Vagina (tissue), 2 donors: Measurements from ENCODE around the gene IL1RAPL2.

Source experiments
- CTCF ChIP-seq, 3 experiments: fragments of 450-650 bp in 2 of 3; fragments of 200-600 bp in 1 of 3; sonication (generic) in 1 of 3; IDR thresholded peaks; one replicate each; pipeline ENCODE4 v1.5.1; 2017 to 2019; ENCODE audit warnings: antibody characterized with exemption in 3 of 3, mild to moderate bottlenecking in 2 of 3, moderate library complexity in 2 of 3
- POLR2A ChIP-seq, 2 donors: fragments of 450-650 bp; IDR thresholded peaks; one replicate each; pipeline ENCODE4 v1.6.1; 2017; ENCODE audit warnings: antibody characterized with exemption in 2 of 2, mild to moderate bottlenecking in 2 of 2, moderate library complexity in 2 of 2
- POLR2AphosphoS5 ChIP-seq, 2 donors: sonication (generic); formaldehyde crosslinking; IDR thresholded peaks; one replicate each; pipeline ENCODE4 v1.9.0; 2017; ENCODE audit warnings: antibody characterized with exemption in 2 of 2, mild to moderate bottlenecking in 2 of 2, low read depth in 1 of 2; ENCODE audit not compliant: insufficient read depth in 1 of 2

DNA sequence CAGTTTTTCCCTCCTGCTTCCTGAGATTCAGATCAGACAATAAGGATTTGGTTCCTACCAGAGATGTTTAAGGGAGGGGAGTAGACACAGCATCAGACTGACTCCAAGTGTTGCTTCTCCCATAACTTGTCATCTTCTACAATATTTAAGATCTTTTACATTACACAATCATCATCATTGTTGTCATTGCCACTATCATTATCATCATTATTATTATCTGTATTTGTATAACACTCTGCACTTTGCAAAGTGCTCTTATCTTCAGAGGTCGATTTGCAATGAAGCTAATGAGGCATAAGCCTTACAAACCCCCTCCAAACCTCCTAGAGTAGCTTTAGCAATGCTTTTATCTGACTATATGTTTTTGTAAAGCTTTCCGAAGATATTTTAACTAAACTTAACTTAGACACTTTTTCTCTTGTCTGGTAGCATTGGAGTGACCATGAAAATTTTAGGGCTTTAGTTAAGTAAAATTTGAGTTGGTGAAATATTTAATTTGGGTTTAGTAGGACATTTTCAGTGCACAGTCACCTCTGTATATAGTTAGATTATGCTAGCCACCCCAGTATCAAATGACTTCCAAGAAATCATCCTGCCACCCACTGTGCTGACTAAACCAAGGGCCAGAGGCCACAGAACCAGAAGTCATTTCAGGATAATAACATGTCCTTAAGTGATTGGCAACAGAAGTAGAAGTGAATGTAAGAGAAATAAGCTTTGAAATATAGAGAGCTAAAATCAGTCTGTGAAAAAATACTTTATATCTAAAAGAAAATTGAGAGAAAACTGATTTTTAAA is 1132.2 kb downstream of the IL1RAPL2 start:
- no peak for TF ChIP-seq CTCF (IDR thresholded peaks at IDR 0.05)
- TF ChIP-seq POLR2A (IDR thresholded peaks at IDR 0.05): no peak
- no peak for TF ChIP-seq POLR2AphosphoS5 (IDR thresholded peaks at IDR 0.05; ENCODE audit: insufficient read depth in 1 of 2, low read depth in 1 of 2)
